GM23248 (cell line): ENCODE data around the gene ZNF57. TPM values are rescaled to one million over a fixed set of nuclear protein-coding genes. Genes with fewer than 3 reads are reported as not detected.
"Not testable (repeated sequence)": the region's sequence is repeated elsewhere in the genome, so short reads cannot be mapped to it uniquely, and the experiment has no call there.

Experiments
- DNase-seq: peaks from one replicate; pipeline ENCODE4 v3.0.0-alpha.2; 2015
- H2AFZ ChIP-seq: fragments of 200-600 bp; sonication (generic); 2 replicates; pipeline ENCODE4 v1.6.1; 2016; ENCODE audit warnings: antibody characterized with exemption
- H3F3A ChIP-seq: fragments of 200-600 bp; sonication (generic); 2 replicates; pipeline ENCODE4 v1.6.1; 2016; ENCODE audit warnings: mild to moderate bottlenecking, antibody characterized with exemption, mixed run types; ENCODE audit not compliant: insufficient read depth
- H3K27ac ChIP-seq: fragments of 200-600 bp; sonication (generic); 2 replicates; pipeline ENCODE4 v1.5.1; 2016; ENCODE audit warnings: mild to moderate bottlenecking
- H3K27me3 ChIP-seq: fragments of 200-600 bp; sonication (generic); replicated peaks from 2 replicates; pipeline ENCODE4 v1.6.1; 2016; ENCODE audit warnings: mild to moderate bottlenecking; ENCODE audit not compliant: insufficient read depth
- H3K36me3 ChIP-seq: fragments of 200-600 bp; sonication (generic); 2 replicates; pipeline ENCODE4 v1.6.1; 2016; ENCODE audit warnings: low read depth, mild to moderate bottlenecking
- H3K4me1 ChIP-seq: fragments of 200-600 bp; sonication (generic); 2 replicates; pipeline ENCODE4 v1.6.1; 2016; ENCODE audit warnings: mild to moderate bottlenecking; ENCODE audit not compliant: insufficient read depth
- H3K4me2 ChIP-seq: fragments of 200-600 bp; sonication (generic); one replicate; pipeline ENCODE4 v1.6.1; 2016; ENCODE audit warnings: mild to moderate bottlenecking; ENCODE audit not compliant: unreplicated experiment
- H3K4me3 ChIP-seq: fragments of 200-600 bp; sonication (generic); 2 replicates; pipeline ENCODE4 v1.5.1; 2016; ENCODE audit warnings: mild to moderate bottlenecking
- H3K79me2 ChIP-seq: fragments of 200-600 bp; sonication (generic); 2 replicates; pipeline ENCODE4 v1.6.1; 2016; ENCODE audit warnings: mild to moderate bottlenecking; ENCODE audit not compliant: insufficient read depth
- H3K9ac ChIP-seq: fragments of 200-600 bp; sonication (generic); 2 replicates; pipeline ENCODE4 v1.6.1; 2016; ENCODE audit warnings: mild to moderate bottlenecking
- H3K9me2 ChIP-seq: fragments of 200-600 bp; sonication (generic); 2 replicates; pipeline ENCODE4 v1.6.1; 2016; ENCODE audit warnings: mixed run types, mild to moderate bottlenecking, moderate library complexity; ENCODE audit not compliant: insufficient read depth
- H3K9me3 ChIP-seq: fragments of 200-600 bp; sonication (generic); one replicate; pipeline ENCODE4 v1.6.1; 2017; ENCODE audit warnings: low read depth
- H4K20me1 ChIP-seq: fragments of 200-600 bp; sonication (generic); 2 replicates; pipeline ENCODE4 v1.6.0; 2016; ENCODE audit not compliant: insufficient read depth
- EZH2 ChIP-seq: fragments of 200-600 bp; sonication (generic); IDR thresholded peaks from 2 replicates; pipeline ENCODE4 v1.6.1; 2018; ENCODE audit warnings: antibody characterized with exemption, mild to moderate bottlenecking; ENCODE audit not compliant: insufficient read depth, poor library complexity, severe bottlenecking
- EZH2phosphoT487 ChIP-seq: fragments of 200-600 bp; sonication (generic); IDR thresholded peaks from 2 replicates; pipeline ENCODE4 v1.6.1; 2018; ENCODE audit warnings: antibody characterized with exemption, moderate library complexity, mild to moderate bottlenecking, low read depth; ENCODE audit not compliant: insufficient read depth
- WGBS, 2 experiments: methylation state at CpG; one replicate each; pipeline ENCODE4 v1.1.6; 2015 to 2017; ENCODE audit warnings: low lambda C conversion rate in 2 of 2, low coverage in 1 of 2; ENCODE audit errors: missing lambda C conversion rate in 2 of 2; 5-methylcytosine and 5-hydroxymethylcytosine counted together
- in situ Hi-C: fragments of 300-500 bp; cut with MboI; formaldehyde crosslinking; loops from 2 replicates; pipeline ENCODE4 v1.15.0; 2020
- polyA plus RNA-seq: library from polyadenylated mRNA; unstranded; fragments of >200 nt; fragmentation: Nextera tagmentation; extraction: Ambion mirVana; gene quantifications from 2 replicates; pipeline ENCODE4 v1.2.1, GENCODE V29; 2016
- total RNA-seq: library from RNA; depleted of rRNA; stranded (reverse); fragments of >200 nt; shearing (Covaris generic); gene quantifications from 2 replicates; pipeline ENCODE4 v1.2.3, GENCODE V29; 2014

Gene ZNF57
- total and polyA plus RNA-seq, 2 experiments from 2014 or later: 1.7 to 1.9 TPM

DNA sequence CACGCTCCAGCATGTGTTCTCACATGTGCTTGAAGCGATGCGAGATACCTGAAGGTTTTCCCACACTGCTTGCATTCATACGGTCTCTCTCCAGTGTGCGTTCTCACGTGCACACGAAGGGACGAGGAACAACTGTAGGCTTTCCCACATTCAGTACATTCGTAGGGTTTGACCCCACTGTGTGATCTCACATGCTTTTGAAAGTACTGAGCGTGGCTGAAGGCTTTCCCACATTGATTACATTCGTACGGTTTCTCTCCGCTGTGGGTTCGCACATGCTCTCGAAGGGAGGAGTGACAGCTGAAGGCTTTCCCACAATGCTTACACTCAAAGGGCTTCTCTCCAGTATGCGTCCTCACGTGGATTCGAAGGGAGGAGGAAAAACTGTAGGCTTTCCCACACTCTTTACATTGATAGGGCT lies 32.8 kb downstream of the ZNF57 start:
- WGBS, 2 experiments: 96 to 97% methylated on average over 18 of the region's 18 CpGs
- Histone ChIP-seq H3K4me3 (no peak overlapping the region), H3K9me3 (peaks cover 3% of the 10 kb centered on the region), H3K4me2 (no peak overlapping the region), H3K9me2 (no peaks in the 10 kb centered on the region), H2AFZ (no peak overlapping the region), H3K27me3 (no peaks in the 10 kb centered on the region), H4K20me1 (no peaks in the 10 kb centered on the region), H3K36me3 (peaks cover 30% of the 10 kb centered on the region), H3K27ac (no peak overlapping the region), H3F3A (no peaks in the 10 kb centered on the region), H3K4me1 (no peaks in the 10 kb centered on the region), H3K79me2 (no peaks in the 10 kb centered on the region), H3K9ac (no peak overlapping the region)
- in situ Hi-C loops: no loop called here
- no peak for DNase-seq
- TF ChIP-seq EZH2: no peak
- TF ChIP-seq EZH2phosphoT487: no peak

DNA sequence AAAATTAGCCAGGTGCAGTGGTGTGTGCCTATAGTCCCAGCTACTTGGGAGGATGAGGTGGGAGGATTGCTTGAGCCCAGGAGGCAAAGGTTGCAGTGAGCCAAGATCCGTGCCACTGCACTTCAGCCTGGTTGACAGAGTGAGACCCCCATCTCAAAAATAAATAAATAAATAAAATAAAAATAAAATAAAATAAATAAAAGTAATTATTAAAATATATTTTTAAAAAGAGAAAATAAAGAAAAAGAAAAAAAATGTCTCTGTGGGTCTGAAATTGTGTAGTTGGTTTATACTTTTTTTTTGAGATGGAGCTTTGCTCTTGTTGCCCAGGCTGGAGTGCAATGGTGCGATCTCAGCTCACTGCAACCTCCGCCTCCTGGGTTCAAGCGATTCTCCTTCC lies 35.1 kb downstream of the ZNF57 start:
- H3K4me2 ChIP-seq, H3K9me3 ChIP-seq, H3K27me3 ChIP-seq, H3K4me3 ChIP-seq, H3K27ac ChIP-seq, H3F3A ChIP-seq, H3K4me1 ChIP-seq, H2AFZ ChIP-seq, H4K20me1 ChIP-seq, in situ Hi-C loops, DNase-seq, H3K79me2 ChIP-seq, H3K9me2 ChIP-seq, H3K9ac ChIP-seq: not testable (repeated sequence)
- 93 to 99% methylated on average over 4 of the region's 4 CpGs for WGBS, 2 experiments
- peaks cover 30% of the 10 kb centered on the region for H3K36me3 ChIP-seq

DNA sequence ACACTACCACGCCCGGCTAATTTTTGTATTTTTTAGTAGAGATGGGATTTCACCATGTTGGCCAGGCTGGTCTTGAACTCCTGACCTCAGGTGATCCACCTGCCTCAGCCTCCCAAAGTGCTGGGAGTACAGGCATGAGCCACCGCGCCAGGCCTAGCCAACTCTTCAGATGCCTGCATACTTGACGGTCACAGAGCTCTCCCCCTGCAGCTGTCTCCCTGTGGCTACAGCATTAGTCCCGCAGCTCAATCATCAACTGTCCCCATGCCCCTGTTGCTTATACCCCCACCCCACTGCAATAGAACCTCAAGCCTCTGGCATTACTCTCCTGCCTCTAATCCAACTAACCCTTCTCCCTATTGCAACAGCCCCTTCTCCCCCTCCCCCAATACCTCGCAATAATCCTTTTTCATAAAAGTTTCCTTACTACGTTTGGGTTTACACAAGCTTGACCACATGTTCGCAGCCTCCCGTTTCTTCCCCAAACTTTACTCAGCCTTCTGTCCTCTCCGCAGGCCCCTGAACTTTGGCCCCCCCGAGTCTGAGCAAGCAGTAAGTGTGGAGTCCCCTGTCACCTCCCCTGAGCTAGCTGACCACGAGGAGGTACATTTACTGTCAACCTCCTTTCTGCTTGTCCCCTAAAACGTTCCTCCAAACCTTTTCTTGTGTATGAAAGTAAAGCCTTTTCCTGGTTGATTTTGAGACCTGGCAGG lies 42.4 kb downstream of the ZNF57 start:
- Histone ChIP-seq H2AFZ (no peak overlapping the region), H3K9me2 (no peaks in the 10 kb centered on the region), H3K36me3 (no peaks in the 10 kb centered on the region), H3K27ac (no peak overlapping the region), H3K9ac (no peak overlapping the region), H3K9me3 (no peaks in the 10 kb centered on the region), H4K20me1 (no peaks in the 10 kb centered on the region), H3K27me3 (no peaks in the 10 kb centered on the region), H3K4me3 (no peak overlapping the region), H3K4me2 (no peak overlapping the region), H3K4me1 (peaks cover 4% of the 10 kb centered on the region; the same call in 1 of the 2 replicates), H3F3A (no peaks in the 10 kb centered on the region), H3K79me2 (no peaks in the 10 kb centered on the region)
- WGBS, 2 experiments: 92 to 95% methylated on average over 14 of the region's 14 CpGs
- in situ Hi-C loops: no loop called here
- TF ChIP-seq EZH2 (no peak), EZH2phosphoT487 (no peak)
- DNase-seq: no peak

GRCh38 chr19:2944403-2944774 lies 43.7 kb downstream of the ZNF57 start:
- Histone ChIP-seq H3K9me2 (no peaks in the 10 kb centered on the region), H3K4me1 (peaks cover 4% of the 10 kb centered on the region; the same call in 1 of the 2 replicates), H3F3A (no peaks in the 10 kb centered on the region), H3K9ac (peak overlapping the region; percentile 87), H3K27me3 (no peaks in the 10 kb centered on the region), H3K79me2 (peaks cover 7% of the 10 kb centered on the region), H2AFZ (peak overlapping the region; percentile 89), H3K4me3 (peak overlapping the region; percentile 98), H4K20me1 (no peaks in the 10 kb centered on the region), H3K9me3 (no peaks in the 10 kb centered on the region), H3K4me2 (peak overlapping the region; percentile 88), H3K27ac (peak overlapping the region; percentile 82; the same call in 1 of the 2 replicates), H3K36me3 (no peaks in the 10 kb centered on the region)
- TF ChIP-seq EZH2phosphoT487: no peak
- 4 to 6% methylated on average over 14 to 23 of the region's 23 CpGs for WGBS, 2 experiments
- in situ Hi-C loops: no loop called here
- DNase-seq: no peak
